Breast epithelium (tissue), 3 donors: ENCODE data around the gene ASB5.

Experiments used
- CTCF ChIP-seq, 3 donors: fragments of 450-650 bp; IDR thresholded peaks; one replicate each; pipeline ENCODE4 v1.5.1; 2016 to 2017; ENCODE audit warnings: antibody characterized with exemption in 3 of 3, mild to moderate bottlenecking in 3 of 3, moderate library complexity in 3 of 3
- POLR2A ChIP-seq: fragments of 450-650 bp; IDR thresholded peaks from one replicate; pipeline ENCODE4 v1.6.1; 2016; ENCODE audit warnings: antibody characterized with exemption, mild to moderate bottlenecking, moderate library complexity

- TF ChIP-seq CTCF (IDR thresholded peaks at IDR 0.05) (no peak), POLR2A (no peak)
Observed at GRCh38 chr4:176276710-176277109, 7.7 kb upstream of the ASB5 start.
